SU-DHL-6 (cell line): ENCODE data around the gene VEGFA.

Experiments
- H2AFZ ChIP-seq: fragments of 200-600 bp; sonication (generic); 2 replicates; pipeline ENCODE4 v1.6.1; 2014; ENCODE audit warnings: low read depth, mild to moderate bottlenecking, moderate library complexity, mixed read lengths, antibody characterized with exemption, low read length; ENCODE audit not compliant: severe bottlenecking
- H3F3A ChIP-seq: fragments of 200-600 bp; shearing (Covaris generic); 2 replicates; pipeline ENCODE4 v1.6.0; 2016; ENCODE audit warnings: antibody characterized with exemption, mild to moderate bottlenecking; ENCODE audit not compliant: insufficient read depth
- H3K27ac ChIP-seq: fragments of 200-600 bp; sonication (generic); 2 replicates; pipeline ENCODE4 v1.5.1; 2016; ENCODE audit warnings: low read depth, mild to moderate bottlenecking, low read length, moderate library complexity, mixed read lengths
- H3K27me3 ChIP-seq: fragments of 200-600 bp; sonication (generic), shearing (Covaris generic); 2 replicates; pipeline ENCODE4 v1.6.0; 2014; ENCODE audit warnings: mild to moderate bottlenecking, low read length
- H3K36me3 ChIP-seq: fragments of 200-600 bp; sonication (generic); 2 replicates; pipeline ENCODE4 v1.6.1; 2014; ENCODE audit warnings: mild to moderate bottlenecking, low read length, mixed read lengths
- H3K4me2 ChIP-seq: fragments of 300-600, 200-600 bp; shearing (Covaris generic), sonication (generic); 2 replicates; pipeline ENCODE4 v1.6.0; 2014; ENCODE audit warnings: low read length, low read depth, mild to moderate bottlenecking; ENCODE audit not compliant: poor library complexity, severe bottlenecking
- H3K4me3 ChIP-seq: fragments of 200-600 bp; sonication (generic); 2 replicates; pipeline ENCODE4 v1.5.1; 2014; ENCODE audit warnings: antibody characterized with exemption, low read length, mild to moderate bottlenecking, mixed read lengths; ENCODE audit not compliant: insufficient read depth, poor library complexity, severe bottlenecking
- H3K79me2 ChIP-seq: fragments of 200-600 bp; sonication (generic); 2 replicates; pipeline ENCODE4 v1.6.1; 2014; ENCODE audit warnings: mild to moderate bottlenecking, low read length, moderate library complexity; ENCODE audit not compliant: insufficient read depth
- H3K9ac ChIP-seq: fragments of 200-600 bp; sonication (generic); 2 replicates; pipeline ENCODE4 v1.7.0; 2014; ENCODE audit warnings: mild to moderate bottlenecking, low read length
- H3K9me2 ChIP-seq: fragments of 200-600 bp; sonication (generic); replicated peaks from 2 replicates; pipeline ENCODE4 v1.6.1; 2014; ENCODE audit warnings: low read length; ENCODE audit not compliant: insufficient read depth
- H3K9me3 ChIP-seq: fragments of 200-600 bp; sonication (generic); 2 replicates; pipeline ENCODE4 v1.6.1; 2014; ENCODE audit warnings: low read length, mixed read lengths; ENCODE audit not compliant: insufficient read depth
- H4K20me1 ChIP-seq: fragments of 200-600 bp; sonication (generic); 2 replicates; pipeline ENCODE4 v1.6.1; 2014; ENCODE audit warnings: low read depth, mild to moderate bottlenecking, antibody characterized with exemption, low read length, moderate library complexity, mixed read lengths
- CTCF ChIP-seq: fragments of 200-600 bp; sonication (generic); IDR thresholded peaks from one replicate; pipeline ENCODE4 v1.5.1; 2017; ENCODE audit warnings: antibody characterized with exemption, mild to moderate bottlenecking, low read length, moderate library complexity; ENCODE audit not compliant: insufficient read depth, poor library complexity, severe bottlenecking
- EZH2phosphoT487 ChIP-seq: fragments of 200-600 bp; sonication (generic), shearing (Covaris generic); conservative IDR thresholded peaks from 2 replicates; pipeline ENCODE4 v1.6.1; 2018; ENCODE audit warnings: mild to moderate bottlenecking, antibody characterized with exemption, low read length, moderate library complexity, mixed read lengths

The VEGFA gene

GRCh38 chr6:43769526-43770371, at the start of gene VEGFA:
Gene VEGFA, plus strand, starts transcription at chr6:43770211.
- Histone ChIP-seq H3K9me3 (no peaks in the 10 kb centered on the region), H3K4me3 (peak within 1 kb of the TSS; percentile 79), H2AFZ (peak within 1 kb of the TSS; percentile 58), H3K27ac (peak within 1 kb of the TSS; percentile 85), H3K9ac (peak within 1 kb of the TSS; percentile 90), H3K79me2 (peaks cover 42% of the 10 kb centered on the region), H3K9me2 (no peaks in the 10 kb centered on the region), H4K20me1 (no peaks in the 10 kb centered on the region), H3K27me3 (no peaks in the 10 kb centered on the region), H3K4me2 (peak within 1 kb of the TSS; percentile 77), H3F3A (peaks cover 7% of the 10 kb centered on the region; the same call in 1 of the 2 replicates), H3K36me3 (no peaks in the 10 kb centered on the region)
- TF ChIP-seq CTCF (peak; percentile 100), EZH2phosphoT487 (no peak)

- TF ChIP-seq EZH2phosphoT487: no peak
- no peak for TF ChIP-seq CTCF
- no peaks in the 10 kb centered on the region for H3K9me2 ChIP-seq
- no peak overlapping the region for H2AFZ ChIP-seq
- no peak overlapping the region for H3K4me3 ChIP-seq
- H3K4me2 ChIP-seq: no peak overlapping the region
- no peaks in the 10 kb centered on the region for H3K27me3 ChIP-seq
- H3F3A ChIP-seq: peaks cover 11% of the 10 kb centered on the region
- H3K27ac ChIP-seq: no peak overlapping the region
- no peak overlapping the region for H3K9ac ChIP-seq
- H3K36me3 ChIP-seq: no peaks in the 10 kb centered on the region
- no peaks in the 10 kb centered on the region for H4K20me1 ChIP-seq
- H3K79me2 ChIP-seq: no peaks in the 10 kb centered on the region
- no peaks in the 10 kb centered on the region for H3K9me3 ChIP-seq
These were observed 49.0 kb upstream of the VEGFA start for GRCh38 chr6:43720999-43721398.

GRCh38 chr6:43722920-43723545, 47.0 kb upstream of the VEGFA start:
- Histone ChIP-seq H3K27me3 (no peaks in the 10 kb centered on the region), H3K9ac (no peak overlapping the region), H3K36me3 (no peaks in the 10 kb centered on the region), H3K27ac (no peak overlapping the region), H3K79me2 (no peaks in the 10 kb centered on the region), H2AFZ (no peak overlapping the region), H4K20me1 (no peaks in the 10 kb centered on the region), H3K9me2 (no peaks in the 10 kb centered on the region), H3K4me3 (no peak overlapping the region), H3F3A (peaks cover 11% of the 10 kb centered on the region), H3K4me2 (no peak overlapping the region), H3K9me3 (no peaks in the 10 kb centered on the region)
- TF ChIP-seq CTCF (no peak), EZH2phosphoT487 (no peak)
